SJCRH30 (cell line): Measurements from ENCODE around the gene VSTM5. TPM values are rescaled to one million over a fixed set of nuclear protein-coding genes. Genes with fewer than 3 reads are reported as not detected.

Source experiments
- DNase-seq, 2 experiments: peaks; one replicate each; pipeline ENCODE4 v3.0.0-alpha.2; 2015 to 2020
- H3K27ac ChIP-seq: fragments of 250-450 bp; sonication (Bioruptor Pico); 2 replicates; pipeline ENCODE4 v1.5.1; 2020; ENCODE audit warnings: mild to moderate bottlenecking, moderate library complexity
- H3K27me3 ChIP-seq: fragments of 250-450 bp; sonication (Bioruptor Pico); 2 replicates; pipeline ENCODE4 v1.5.1; 2020; ENCODE audit warnings: mild to moderate bottlenecking, moderate library complexity
- H3K36me3 ChIP-seq: fragments of 250-450 bp; sonication (Bioruptor Pico); 2 replicates; pipeline ENCODE4 v1.5.1; 2020; ENCODE audit warnings: mild to moderate bottlenecking, moderate library complexity
- H3K4me1 ChIP-seq: fragments of 250-450 bp; sonication (Bioruptor Pico); 2 replicates; pipeline ENCODE4 v1.5.1; 2020; ENCODE audit warnings: mild to moderate bottlenecking, moderate library complexity
- H3K4me3 ChIP-seq: fragments of 250-450 bp; sonication (Bioruptor Pico); 2 replicates; pipeline ENCODE4 v1.5.1; 2020; ENCODE audit warnings: mild to moderate bottlenecking, moderate library complexity
- H3K9me3 ChIP-seq: fragments of 250-450 bp; sonication (Bioruptor Pico); replicated peaks from 2 replicates; pipeline ENCODE4 v1.5.1; 2020; ENCODE audit warnings: mild to moderate bottlenecking, moderate library complexity
- total RNA-seq: library from RNA; depleted of rRNA; stranded (reverse); fragments of >200 nt; shearing (Covaris generic); gene quantifications from 2 replicates; pipeline ENCODE4 v1.2.3, GENCODE V29; 2014

VSTM5 gene
- total RNA-seq, 1 experiment from 2014 or later = not detected

GRCh38 chr11:93827363-93827762 is 23.1 kb downstream of the VSTM5 start:
- H3K27ac ChIP-seq = no peak overlapping the region
- no peak overlapping the region for H3K4me3 ChIP-seq
- H3K4me1 ChIP-seq = no peaks in the 10 kb centered on the region

GRCh38 chr11:93823210-93823609 is 27.2 kb downstream of the VSTM5 start:
- no peak for DNase-seq
- Histone ChIP-seq H3K4me3 (no peak overlapping the region), H3K9me3 (no peaks in the 10 kb centered on the region), H3K36me3 (no peaks in the 10 kb centered on the region), H3K27me3 (no peaks in the 10 kb centered on the region), H3K4me1 (no peaks in the 10 kb centered on the region), H3K27ac (no peak overlapping the region)

More at GRCh38 chr11:93827363-93827762, 23.1 kb downstream of the VSTM5 start:
- Histone ChIP-seq H3K27me3 (no peaks in the 10 kb centered on the region), H3K9me3 (no peaks in the 10 kb centered on the region), H3K36me3 (no peaks in the 10 kb centered on the region)
- DNase-seq = no peak

GRCh38 chr11:93822359-93822758 is 28.1 kb downstream of the VSTM5 start:
- Histone ChIP-seq H3K4me1 (no peaks in the 10 kb centered on the region), H3K9me3 (no peaks in the 10 kb centered on the region), H3K36me3 (no peaks in the 10 kb centered on the region), H3K27ac (no peak overlapping the region), H3K27me3 (no peaks in the 10 kb centered on the region), H3K4me3 (no peak overlapping the region)
- DNase-seq = no peak

GRCh38 chr11:93821617-93822016 is 28.8 kb downstream of the VSTM5 start:
- Histone ChIP-seq H3K4me1 (no peaks in the 10 kb centered on the region), H3K36me3 (no peaks in the 10 kb centered on the region), H3K27ac (no peak overlapping the region), H3K27me3 (no peaks in the 10 kb centered on the region), H3K4me3 (no peak overlapping the region), H3K9me3 (no peaks in the 10 kb centered on the region)
- no peak for DNase-seq

- Histone ChIP-seq H3K27me3 (no peaks in the 10 kb centered on the region), H3K9me3 (no peaks in the 10 kb centered on the region), H3K36me3 (no peaks in the 10 kb centered on the region), H3K4me1 (no peaks in the 10 kb centered on the region), H3K4me3 (no peak overlapping the region), H3K27ac (no peak overlapping the region)
- no peak for DNase-seq
Measured at GRCh38 chr11:93820847-93821246, 29.6 kb downstream of the VSTM5 start.

DNA sequence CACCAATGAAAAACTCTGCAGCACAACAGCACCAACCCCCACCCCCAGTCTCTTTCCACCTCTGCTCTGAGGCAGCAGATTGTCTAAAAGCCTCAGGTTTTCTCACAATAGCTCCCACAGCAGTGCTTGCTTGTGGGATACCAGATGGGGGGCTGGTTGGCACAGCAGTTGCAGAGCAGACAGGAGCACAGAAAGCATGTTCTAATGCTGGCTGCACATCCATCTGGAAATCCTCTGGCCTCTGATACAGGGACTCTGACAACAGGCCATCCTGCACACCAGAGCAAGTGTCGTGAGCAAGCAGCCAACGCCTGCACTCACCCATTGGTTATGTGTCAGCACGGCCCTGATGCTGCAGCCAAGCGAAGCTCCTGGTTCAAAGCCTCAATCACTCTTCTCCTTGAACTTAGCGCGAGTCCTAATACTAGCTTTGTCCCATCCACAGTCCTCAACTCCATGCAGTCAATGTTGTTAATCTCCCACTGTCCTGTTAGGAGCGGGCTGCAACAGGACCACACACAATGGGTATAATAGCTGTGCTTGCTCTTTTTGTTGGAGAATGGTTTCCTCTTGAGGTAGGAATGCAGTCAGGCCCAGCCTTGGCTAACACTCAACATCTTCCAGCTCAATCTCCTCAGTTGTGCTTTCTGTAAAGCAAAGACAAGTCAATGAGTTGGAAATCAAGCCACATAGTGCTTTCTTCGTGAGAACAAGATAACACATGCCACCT is 30.3 kb downstream of the VSTM5 start:
- Histone ChIP-seq H3K4me1 (no peaks in the 10 kb centered on the region), H3K27ac (no peak overlapping the region), H3K36me3 (no peaks in the 10 kb centered on the region), H3K9me3 (no peaks in the 10 kb centered on the region), H3K27me3 (no peaks in the 10 kb centered on the region), H3K4me3 (no peak overlapping the region)
- no peak for DNase-seq

- DNase-seq = no peak
- Histone ChIP-seq H3K27me3 (no peaks in the 10 kb centered on the region), H3K27ac (no peak overlapping the region), H3K4me3 (no peak overlapping the region), H3K4me1 (no peaks in the 10 kb centered on the region), H3K36me3 (peaks cover 14% of the 10 kb centered on the region), H3K9me3 (no peaks in the 10 kb centered on the region)
Measured at GRCh38 chr11:93817426-93818348, 32.7 kb downstream of the VSTM5 start.

GRCh38 chr11:93814966-93815633 is 35.3 kb downstream of the VSTM5 start:
- H3K36me3 ChIP-seq = peaks cover 32% of the 10 kb centered on the region
- DNase-seq = no peak

DNA sequence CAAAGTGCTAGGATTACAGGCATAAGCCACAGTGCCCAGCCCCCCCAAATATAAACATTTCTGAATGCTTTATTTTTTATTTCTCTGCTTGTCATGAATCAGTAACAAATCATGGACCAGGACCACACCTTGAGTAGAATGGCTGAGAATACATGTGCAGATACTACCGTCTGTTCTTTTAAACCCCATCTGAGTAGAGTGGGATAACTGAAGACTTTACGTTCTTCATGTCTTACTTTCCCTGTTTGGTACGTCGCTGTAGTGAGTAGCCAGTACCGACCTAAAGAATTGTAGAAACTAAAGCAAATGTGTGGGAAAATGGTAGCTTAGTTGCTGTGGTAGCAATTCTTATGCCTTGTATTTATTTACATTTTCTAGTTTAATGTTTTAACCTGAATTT is 36.4 kb downstream of the VSTM5 start:
- no peak for DNase-seq
- Histone ChIP-seq H3K4me1 (no peaks in the 10 kb centered on the region), H3K27me3 (no peaks in the 10 kb centered on the region), H3K9me3 (no peaks in the 10 kb centered on the region), H3K4me3 (no peak overlapping the region), H3K27ac (no peak overlapping the region), H3K36me3 (peaks cover 35% of the 10 kb centered on the region)

More at GRCh38 chr11:93814966-93815633, 35.3 kb downstream of the VSTM5 start:
- Histone ChIP-seq H3K27me3 (no peaks in the 10 kb centered on the region), H3K4me1 (no peaks in the 10 kb centered on the region), H3K9me3 (no peaks in the 10 kb centered on the region), H3K4me3 (no peak overlapping the region), H3K27ac (no peak overlapping the region)

DNA sequence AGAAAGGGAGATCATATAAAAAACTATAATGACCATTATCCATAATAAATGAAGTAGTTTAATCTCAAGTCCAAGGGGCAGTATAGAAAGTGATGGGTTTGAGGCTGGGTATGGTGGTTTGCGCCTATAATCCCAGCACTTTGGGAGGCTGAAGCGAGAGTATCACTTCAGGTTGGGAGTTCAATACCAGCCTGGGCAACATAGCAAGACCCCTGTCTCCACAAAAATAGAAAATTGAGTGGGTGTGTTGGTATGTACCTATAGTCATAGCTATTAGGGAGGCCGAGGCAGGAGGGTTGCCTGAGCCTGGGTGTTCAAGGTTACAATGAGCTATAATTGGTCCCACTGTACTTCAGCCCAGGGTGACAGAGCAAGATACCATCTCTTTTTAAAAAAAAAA is 42.4 kb downstream of the VSTM5 start:
- no peak for DNase-seq
- Histone ChIP-seq H3K27me3 (no peaks in the 10 kb centered on the region), H3K27ac (no peak overlapping the region), H3K4me1 (no peaks in the 10 kb centered on the region), H3K36me3 (peaks cover 43% of the 10 kb centered on the region), H3K4me3 (no peak overlapping the region), H3K9me3 (no peaks in the 10 kb centered on the region)

- Histone ChIP-seq H3K36me3 (peaks cover 39% of the 10 kb centered on the region), H3K9me3 (no peaks in the 10 kb centered on the region), H3K27me3 (no peaks in the 10 kb centered on the region), H3K4me1 (no peaks in the 10 kb centered on the region), H3K4me3 (no peak overlapping the region), H3K27ac (no peak overlapping the region)
- no peak for DNase-seq
Measured at GRCh38 chr11:93804879-93805278, 45.5 kb downstream of the VSTM5 start.

- H3K36me3 ChIP-seq = peaks cover 36% of the 10 kb centered on the region
- no peak overlapping the region for H3K4me3 ChIP-seq
- no peaks in the 10 kb centered on the region for H3K27me3 ChIP-seq
- no peaks in the 10 kb centered on the region for H3K4me1 ChIP-seq
- no peak for DNase-seq
- no peak overlapping the region for H3K27ac ChIP-seq
- H3K9me3 ChIP-seq = no peaks in the 10 kb centered on the region
Measured at GRCh38 chr11:93801366-93801765, 49.1 kb downstream of the VSTM5 start.

DNA sequence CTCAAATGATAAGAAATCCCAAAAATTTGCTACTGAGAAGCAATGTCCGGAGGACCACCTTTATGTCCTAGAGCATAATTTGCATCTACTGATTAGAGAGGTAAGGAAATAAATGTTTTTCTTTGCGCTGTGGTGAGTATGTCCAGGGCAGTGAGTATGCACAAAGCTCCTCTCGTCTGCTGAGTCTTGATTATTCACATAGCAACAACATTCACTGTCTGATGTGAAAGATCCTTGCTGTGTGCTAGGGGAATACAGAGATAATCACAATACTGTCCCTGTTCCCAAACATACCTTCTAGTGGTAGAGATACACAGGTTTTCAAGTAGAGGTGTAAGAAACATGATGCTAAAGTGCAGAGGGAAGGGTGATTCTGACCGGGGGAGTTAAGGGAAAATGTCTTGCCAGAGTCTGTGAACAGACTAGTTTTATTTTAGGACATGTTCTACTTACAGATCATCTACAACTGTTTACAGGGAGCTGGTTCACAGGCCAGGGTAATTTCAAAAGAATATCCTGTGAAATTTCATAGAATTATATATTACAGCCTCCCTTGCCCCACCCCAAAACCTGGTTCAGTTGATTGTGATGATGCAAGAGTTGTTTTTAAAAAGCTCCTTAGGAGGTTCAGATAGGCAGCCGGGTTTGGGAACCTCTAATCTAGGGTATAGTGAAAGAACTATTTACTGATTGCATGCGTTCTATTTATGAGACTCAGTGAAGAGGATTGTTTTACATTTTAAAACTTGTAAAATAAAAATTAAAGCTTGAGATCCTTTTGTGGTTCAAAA is 53.8 kb downstream of the VSTM5 start:
- peaks cover 39% of the 10 kb centered on the region for H3K36me3 ChIP-seq
- H3K9me3 ChIP-seq = no peaks in the 10 kb centered on the region
- H3K27ac ChIP-seq = no peak overlapping the region
- no peaks in the 10 kb centered on the region for H3K27me3 ChIP-seq
- no peaks in the 10 kb centered on the region for H3K4me1 ChIP-seq
- DNase-seq = no peak
- no peak overlapping the region for H3K4me3 ChIP-seq

DNA sequence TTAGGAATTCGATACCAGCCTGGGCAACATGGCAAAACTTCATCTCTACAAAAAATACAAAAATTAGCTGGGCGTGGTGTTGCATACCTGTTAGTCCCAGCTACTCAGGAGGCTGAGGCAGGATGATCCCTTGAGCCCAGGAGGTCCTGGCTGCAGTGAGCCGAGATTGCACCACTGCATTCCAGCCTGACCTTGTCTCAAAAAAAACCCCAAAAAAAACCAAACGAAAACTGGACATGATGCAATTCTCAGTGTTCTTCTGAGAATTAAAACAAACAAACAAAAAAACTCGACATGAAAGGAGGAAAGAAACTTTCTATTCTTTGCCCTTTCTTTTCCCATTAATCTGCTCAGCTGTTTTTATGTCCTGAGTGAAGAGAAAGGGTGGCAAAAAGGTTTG is 58.9 kb downstream of the VSTM5 start:
- Histone ChIP-seq H3K4me3 (no peak overlapping the region), H3K27ac (no peak overlapping the region), H3K27me3 (no peaks in the 10 kb centered on the region), H3K4me1 (no peaks in the 10 kb centered on the region), H3K36me3 (peaks cover 47% of the 10 kb centered on the region), H3K9me3 (no peaks in the 10 kb centered on the region)
- DNase-seq = no peak
